Mesothelial cell of epicardium (in vitro differentiated cells): ENCODE measurements around the gene ERAP2. TPM values are rescaled to one million over a fixed set of nuclear protein-coding genes. Genes with fewer than 3 reads are reported as not detected.

Experiments
- DNase-seq, 2 experiments: peaks; one replicate each; pipeline ENCODE4 v3.0.0; 2021; ENCODE audit warnings: low spot score in 2 of 2; ENCODE audit not compliant: unreplicated experiment in 2 of 2
- H3K27ac Mint-ChIP-seq: 2 replicates; pipeline ENCODE4 v1.8.0; 2021; ENCODE audit warnings: mixed read lengths
- H3K27me3 Mint-ChIP-seq: 2 replicates; pipeline ENCODE4 v1.8.0; 2021; ENCODE audit warnings: low read depth, mixed read lengths
- H3K36me3 Mint-ChIP-seq: 2 replicates; pipeline ENCODE4 v1.8.0; 2021; ENCODE audit warnings: mixed read lengths
- H3K4me1 Mint-ChIP-seq: 2 replicates; pipeline ENCODE4 v1.8.0; 2021; ENCODE audit warnings: mixed read lengths
- H3K4me3 Mint-ChIP-seq: 2 replicates; pipeline ENCODE4 v1.8.0; 2021; ENCODE audit warnings: mild to moderate bottlenecking, moderate library complexity, mixed read lengths
- H3K9me3 Mint-ChIP-seq: 2 replicates; pipeline ENCODE4 v1.8.0; 2021; ENCODE audit warnings: mixed read lengths
- total RNA-seq: library from RNA; stranded (reverse); gene quantifications from 3 replicates; pipeline ENCODE4 v1.2.1, GENCODE V29; 2021
- TF ChIP-seq, protein P1 (sequence below): fragments of 200-600 bp; sonication (generic); IDR thresholded peaks from one replicate; pipeline ENCODE4 v1.5.0; 2021; ENCODE audit warnings: antibody characterized with exemption; ENCODE audit not compliant: unreplicated experiment

Gene ERAP2
- total RNA-seq, 1 donor from 2014 or later: 0.74 TPM

DNA sequence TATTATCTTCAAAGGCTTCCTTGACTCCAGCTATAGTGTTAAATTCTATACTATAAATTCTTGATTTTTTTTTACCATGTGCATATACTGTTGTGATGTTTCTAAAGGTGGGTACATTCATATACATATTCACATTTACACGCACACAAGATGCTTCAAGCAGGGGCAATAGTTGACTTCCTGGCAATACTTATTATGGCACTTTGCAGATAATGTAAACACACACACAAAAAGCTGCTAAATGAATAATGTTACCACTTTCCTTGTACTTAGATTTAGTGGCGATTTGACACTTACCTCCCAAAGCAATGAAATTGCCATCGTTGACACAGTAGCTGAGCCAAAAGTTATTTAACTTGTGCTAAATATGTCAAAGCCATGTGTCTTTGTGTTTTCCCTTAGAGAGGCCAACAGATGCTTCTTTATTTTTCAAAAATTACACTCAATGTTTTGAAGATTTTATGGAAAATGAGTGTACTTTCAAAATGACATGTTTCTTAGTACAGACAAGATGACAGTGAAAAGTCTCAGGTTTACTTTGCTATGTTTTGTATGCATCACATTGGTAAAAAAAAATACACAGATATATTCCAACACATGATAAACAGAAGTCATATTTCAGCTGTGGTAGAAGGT, 12.2 kb upstream of the ERAP2 start:
- no peaks in the 10 kb centered on the region for H3K9me3 Mint-ChIP-seq
- H3K27me3 Mint-ChIP-seq: no peaks in the 10 kb centered on the region
- no peak overlapping the region for H3K27ac Mint-ChIP-seq
- DNase-seq: no peak
- H3K4me1 Mint-ChIP-seq: no peaks in the 10 kb centered on the region
- TF ChIP-seq, protein P1, sequence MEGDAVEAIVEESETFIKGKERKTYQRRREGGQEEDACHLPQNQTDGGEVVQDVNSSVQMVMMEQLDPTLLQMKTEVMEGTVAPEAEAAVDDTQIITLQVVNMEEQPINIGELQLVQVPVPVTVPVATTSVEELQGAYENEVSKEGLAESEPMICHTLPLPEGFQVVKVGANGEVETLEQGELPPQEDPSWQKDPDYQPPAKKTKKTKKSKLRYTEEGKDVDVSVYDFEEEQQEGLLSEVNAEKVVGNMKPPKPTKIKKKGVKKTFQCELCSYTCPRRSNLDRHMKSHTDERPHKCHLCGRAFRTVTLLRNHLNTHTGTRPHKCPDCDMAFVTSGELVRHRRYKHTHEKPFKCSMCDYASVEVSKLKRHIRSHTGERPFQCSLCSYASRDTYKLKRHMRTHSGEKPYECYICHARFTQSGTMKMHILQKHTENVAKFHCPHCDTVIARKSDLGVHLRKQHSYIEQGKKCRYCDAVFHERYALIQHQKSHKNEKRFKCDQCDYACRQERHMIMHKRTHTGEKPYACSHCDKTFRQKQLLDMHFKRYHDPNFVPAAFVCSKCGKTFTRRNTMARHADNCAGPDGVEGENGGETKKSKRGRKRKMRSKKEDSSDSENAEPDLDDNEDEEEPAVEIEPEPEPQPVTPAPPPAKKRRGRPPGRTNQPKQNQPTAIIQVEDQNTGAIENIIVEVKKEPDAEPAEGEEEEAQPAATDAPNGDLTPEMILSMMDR: no peak
- H3K36me3 Mint-ChIP-seq: no peaks in the 10 kb centered on the region
- no peak overlapping the region for H3K4me3 Mint-ChIP-seq

GRCh38 chr5:96864922-96865530, 11.3 kb upstream of the ERAP2 start:
- H3K36me3 Mint-ChIP-seq: no peaks in the 10 kb centered on the region
- no peak for DNase-seq
- peaks cover 2% of the 10 kb centered on the region for H3K4me1 Mint-ChIP-seq
- TF ChIP-seq, protein P1: no peak
- no peaks in the 10 kb centered on the region for H3K9me3 Mint-ChIP-seq
- no peak overlapping the region for H3K4me3 Mint-ChIP-seq
- H3K27me3 Mint-ChIP-seq: no peaks in the 10 kb centered on the region
- no peak overlapping the region for H3K27ac Mint-ChIP-seq

DNA sequence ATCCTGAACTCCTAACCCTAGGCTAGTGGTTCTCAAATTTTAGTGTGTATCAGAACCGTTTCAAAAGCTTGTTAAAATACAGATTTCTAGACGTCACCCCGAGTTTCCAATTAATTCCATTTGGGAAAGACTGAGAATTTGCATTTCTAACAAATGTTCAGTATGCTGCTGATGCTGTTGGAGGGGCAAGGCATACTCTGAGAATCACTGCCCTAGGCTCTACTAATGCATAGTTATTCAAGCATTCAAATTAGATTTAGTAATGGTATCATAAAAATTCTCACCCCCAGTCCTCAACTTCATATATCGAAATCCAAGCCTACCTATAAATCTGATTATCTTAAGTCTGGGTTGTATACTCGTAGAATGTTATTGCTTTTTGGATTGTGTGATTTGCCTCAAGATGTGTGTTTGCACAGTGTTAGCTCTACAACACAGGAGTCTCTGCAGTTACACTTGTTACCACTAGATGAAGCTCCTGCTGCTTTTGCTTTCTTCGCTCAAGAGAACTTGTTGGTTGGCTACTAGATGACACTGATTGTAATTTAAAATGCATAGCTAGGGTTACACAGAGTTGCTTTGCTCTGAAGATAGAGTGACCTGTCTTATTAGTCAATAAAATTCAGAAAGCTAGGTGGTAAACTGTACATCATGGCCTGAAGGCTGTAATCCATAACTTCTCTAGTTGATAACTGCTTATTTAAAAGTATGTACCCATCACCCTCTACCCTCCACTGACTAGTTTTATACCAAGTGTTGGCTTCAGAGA, 7.5 kb upstream of the ERAP2 start:
- TF ChIP-seq, protein P1: peak; percentile 59
- no peaks in the 10 kb centered on the region for H3K9me3 Mint-ChIP-seq
- peaks cover 5% of the 10 kb centered on the region for H3K4me1 Mint-ChIP-seq
- H3K4me3 Mint-ChIP-seq: no peak overlapping the region
- no peaks in the 10 kb centered on the region for H3K27me3 Mint-ChIP-seq
- no peaks in the 10 kb centered on the region for H3K36me3 Mint-ChIP-seq
- no peak for DNase-seq
- no peak overlapping the region for H3K27ac Mint-ChIP-seq

DNA sequence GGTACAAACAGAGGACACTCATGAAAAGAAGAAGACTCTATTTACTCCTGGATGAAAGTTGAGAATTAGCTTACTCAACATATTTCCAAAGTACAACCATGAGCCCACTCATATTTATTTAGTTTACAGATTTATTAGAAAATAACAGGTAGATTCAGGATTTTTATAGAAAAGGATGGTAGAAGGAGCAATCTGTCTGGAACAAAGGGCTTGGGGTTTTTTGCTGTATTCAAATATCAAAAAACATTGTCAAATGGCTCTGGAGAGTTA, 7.0 kb upstream of the ERAP2 start:
- Mint-ChIP-seq H3K36me3 (no peaks in the 10 kb centered on the region), H3K4me1 (peaks cover 5% of the 10 kb centered on the region), H3K9me3 (no peaks in the 10 kb centered on the region), H3K4me3 (no peak overlapping the region), H3K27me3 (no peaks in the 10 kb centered on the region), H3K27ac (no peak overlapping the region)
- TF ChIP-seq, protein P1: no peak
- no peak for DNase-seq

DNA sequence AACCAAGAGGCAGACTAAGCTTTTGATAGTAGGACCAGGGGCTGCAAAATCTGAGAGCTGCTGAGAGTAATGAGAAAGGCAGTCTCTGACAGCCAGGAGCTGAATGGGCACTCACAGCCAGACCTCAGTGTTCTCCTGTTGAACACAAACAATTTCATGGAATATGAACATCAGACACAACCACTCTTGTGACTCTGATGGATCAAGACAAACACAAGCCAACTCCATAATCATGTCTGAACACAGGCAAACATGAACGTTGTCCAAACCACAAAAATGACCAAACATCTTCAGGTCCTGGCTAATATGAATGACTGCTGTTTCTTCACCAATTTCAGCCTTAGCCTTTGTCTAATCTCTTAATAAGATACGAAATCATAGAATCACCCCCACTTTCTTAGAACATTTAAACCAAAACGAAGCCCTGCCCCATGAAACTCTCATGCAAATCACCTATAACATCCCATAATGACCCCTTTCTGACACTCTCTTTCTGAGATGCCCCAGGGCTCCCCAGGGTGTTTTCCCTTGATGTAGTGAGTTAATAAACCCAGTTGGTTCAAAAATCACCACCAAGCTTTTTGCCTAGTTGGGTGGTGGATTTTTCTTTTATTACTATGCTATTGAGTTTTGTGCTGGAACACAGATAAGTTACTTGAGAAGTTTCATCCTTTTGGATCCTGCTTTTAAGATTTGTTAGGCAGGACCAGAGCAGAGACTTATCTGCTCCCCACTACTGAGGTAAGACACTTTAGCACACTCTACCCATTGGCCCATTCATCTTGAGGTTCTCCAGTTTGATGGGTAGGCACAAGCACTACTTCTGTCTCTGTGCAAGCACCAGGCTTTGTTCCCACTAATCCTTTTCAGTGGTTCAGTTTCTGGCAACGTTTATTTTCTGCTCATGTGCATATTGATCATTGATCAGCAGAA, 5.9 kb upstream of the ERAP2 start:
- TF ChIP-seq, protein P1: no peak
- Mint-ChIP-seq H3K27me3 (no peaks in the 10 kb centered on the region), H3K4me3 (no peak overlapping the region), H3K36me3 (no peaks in the 10 kb centered on the region), H3K27ac (no peak overlapping the region), H3K4me1 (peaks cover 5% of the 10 kb centered on the region), H3K9me3 (no peaks in the 10 kb centered on the region)
- DNase-seq: no peak
